Astrocyte (in vitro differentiated cells and primary cell): ENCODE results near the gene CHDH. TPM values are rescaled to one million over a fixed set of nuclear protein-coding genes. Genes with fewer than 3 reads are reported as not detected.

Experiments used
- DNase-seq: peaks from one replicate; pipeline ENCODE4 v3.0.0-alpha.2; 2010; ENCODE audit warnings: low read depth
- FAIRE-seq: peaks from 2 replicates; lab custom pipeline; 2011; peaks lifted over from hg19 to GRCh38; lab: Jason Lieb, UNC
- H2AFZ ChIP-seq: 2 replicates; pipeline ENCODE4 v1.6.0; 2012; ENCODE audit warnings: low read depth, low read length, inconsistent platforms
- H3K27ac ChIP-seq: 2 replicates; pipeline ENCODE4 v1.5.1; 2011; ENCODE audit warnings: low read depth, low read length, inconsistent platforms
- H3K27me3 ChIP-seq: 2 replicates; pipeline ENCODE4 v1.6.0; 2011; ENCODE audit warnings: low read length, inconsistent platforms; ENCODE audit not compliant: insufficient read depth
- H3K36me3 ChIP-seq: 2 replicates; pipeline ENCODE4 v1.5.1; 2011; ENCODE audit warnings: low read length, inconsistent platforms; ENCODE audit not compliant: insufficient read depth
- H3K4me1 ChIP-seq: 2 replicates; pipeline ENCODE4 v1.5.1; 2011; ENCODE audit warnings: low read length, inconsistent platforms; ENCODE audit not compliant: insufficient read depth
- H3K4me2 ChIP-seq: 2 replicates; pipeline ENCODE4 v1.6.0; 2012; ENCODE audit warnings: low read length, inconsistent platforms
- H3K4me3 ChIP-seq: 2 replicates; pipeline ENCODE4 v1.5.1; 2011; ENCODE audit warnings: low read depth, mild to moderate bottlenecking, low read length, inconsistent platforms; ENCODE audit not compliant: insufficient read depth
- H3K79me2 ChIP-seq: 2 replicates; pipeline ENCODE4 v1.6.0; 2012; ENCODE audit warnings: mild to moderate bottlenecking, low read length, inconsistent platforms; ENCODE audit not compliant: insufficient read depth
- H3K9ac ChIP-seq: 2 replicates; pipeline ENCODE4 v1.6.0; 2012; ENCODE audit warnings: mild to moderate bottlenecking, low read length, inconsistent platforms
- H3K9me3 ChIP-seq: 2 replicates; pipeline ENCODE4 v1.5.1; 2012; ENCODE audit warnings: low read depth, mild to moderate bottlenecking, low read length, inconsistent platforms; ENCODE audit not compliant: insufficient read depth
- H4K20me1 ChIP-seq: 2 replicates; pipeline ENCODE4 v1.6.0; 2012; ENCODE audit warnings: low read length, inconsistent platforms; ENCODE audit not compliant: insufficient read depth
- H3K27ac Mint-ChIP-seq: one replicate; pipeline ENCODE4 v1.8.0; 2021; ENCODE audit warnings: mild to moderate bottlenecking, mixed read lengths; ENCODE audit not compliant: unreplicated experiment
- H3K27me3 Mint-ChIP-seq: one replicate; pipeline ENCODE4 v1.8.0; 2021; ENCODE audit warnings: low read depth, mixed read lengths; ENCODE audit not compliant: unreplicated experiment
- H3K36me3 Mint-ChIP-seq: one replicate; pipeline ENCODE4 v1.8.0; 2021; ENCODE audit warnings: low read depth, mixed read lengths; ENCODE audit not compliant: unreplicated experiment
- H3K4me1 Mint-ChIP-seq: one replicate; pipeline ENCODE4 v1.8.0; 2021; ENCODE audit warnings: low read depth, mixed read lengths; ENCODE audit not compliant: unreplicated experiment
- H3K4me3 Mint-ChIP-seq: one replicate; pipeline ENCODE4 v1.8.0; 2021; ENCODE audit warnings: mild to moderate bottlenecking, moderate library complexity, mixed read lengths; ENCODE audit not compliant: unreplicated experiment
- H3K9me3 Mint-ChIP-seq: one replicate; pipeline ENCODE4 v1.8.0; 2021; ENCODE audit warnings: mild to moderate bottlenecking, mixed read lengths; ENCODE audit not compliant: unreplicated experiment
- EZH2 ChIP-seq: IDR thresholded peaks from 2 replicates; pipeline ENCODE4 v1.6.1; 2012; ENCODE audit warnings: mild to moderate bottlenecking, low read length, inconsistent platforms; ENCODE audit not compliant: insufficient read depth
- total RNA-seq: library from RNA; stranded (reverse); gene quantifications from 2 replicates; pipeline ENCODE4 v1.2.1, GENCODE V29; 2021
- TF ChIP-seq, protein P1 (sequence below): IDR thresholded peaks from 2 replicates; pipeline ENCODE4 v1.5.1; 2011; ENCODE audit warnings: low read depth, mild to moderate bottlenecking, inconsistent platforms, low read length, moderate library complexity; ENCODE audit not compliant: insufficient read depth

CHDH gene
- total RNA-seq, 1 donor from 2014 or later = 0.48 TPM

- TF ChIP-seq EZH2 = no peak
- TF ChIP-seq, protein P1, sequence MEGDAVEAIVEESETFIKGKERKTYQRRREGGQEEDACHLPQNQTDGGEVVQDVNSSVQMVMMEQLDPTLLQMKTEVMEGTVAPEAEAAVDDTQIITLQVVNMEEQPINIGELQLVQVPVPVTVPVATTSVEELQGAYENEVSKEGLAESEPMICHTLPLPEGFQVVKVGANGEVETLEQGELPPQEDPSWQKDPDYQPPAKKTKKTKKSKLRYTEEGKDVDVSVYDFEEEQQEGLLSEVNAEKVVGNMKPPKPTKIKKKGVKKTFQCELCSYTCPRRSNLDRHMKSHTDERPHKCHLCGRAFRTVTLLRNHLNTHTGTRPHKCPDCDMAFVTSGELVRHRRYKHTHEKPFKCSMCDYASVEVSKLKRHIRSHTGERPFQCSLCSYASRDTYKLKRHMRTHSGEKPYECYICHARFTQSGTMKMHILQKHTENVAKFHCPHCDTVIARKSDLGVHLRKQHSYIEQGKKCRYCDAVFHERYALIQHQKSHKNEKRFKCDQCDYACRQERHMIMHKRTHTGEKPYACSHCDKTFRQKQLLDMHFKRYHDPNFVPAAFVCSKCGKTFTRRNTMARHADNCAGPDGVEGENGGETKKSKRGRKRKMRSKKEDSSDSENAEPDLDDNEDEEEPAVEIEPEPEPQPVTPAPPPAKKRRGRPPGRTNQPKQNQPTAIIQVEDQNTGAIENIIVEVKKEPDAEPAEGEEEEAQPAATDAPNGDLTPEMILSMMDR = no peak
- Histone ChIP-seq H3K4me1 (no peaks in the 10 kb centered on the region), H3K79me2 (no peaks in the 10 kb centered on the region), H3K27me3 (no peaks in the 10 kb centered on the region), H3K27ac (no peak overlapping the region), H3K4me3 (no peak overlapping the region), H3K9me3 (no peaks in the 10 kb centered on the region), H2AFZ (no peak overlapping the region), H4K20me1 (no peaks in the 10 kb centered on the region), H3K9ac (no peak overlapping the region), H3K4me2 (no peak overlapping the region), H3K36me3 (no peaks in the 10 kb centered on the region)
- H3K9me3 Mint-ChIP-seq = no peaks in the 10 kb centered on the region
- DNase-seq (no peak), FAIRE-seq (no peak)
- no peaks in the 10 kb centered on the region for H3K27me3 Mint-ChIP-seq
- H3K36me3 Mint-ChIP-seq = no peaks in the 10 kb centered on the region
- H3K4me3 Mint-ChIP-seq = no peak overlapping the region
- H3K4me1 Mint-ChIP-seq = no peaks in the 10 kb centered on the region
- H3K27ac Mint-ChIP-seq = no peak overlapping the region
Measured at GRCh38 chr3:53833700-53834099, 12.5 kb downstream of the CHDH start.

- H3K9ac ChIP-seq = no peak overlapping the region
- no peaks in the 10 kb centered on the region for H3K79me2 ChIP-seq
- no peaks in the 10 kb centered on the region for H3K4me1 ChIP-seq
- H3K36me3 ChIP-seq = no peaks in the 10 kb centered on the region
- H3K27me3 ChIP-seq = no peaks in the 10 kb centered on the region
- DNase-seq (no peak), FAIRE-seq (no peak)
- H3K27me3 Mint-ChIP-seq = no peaks in the 10 kb centered on the region
- H3K36me3 Mint-ChIP-seq = no peaks in the 10 kb centered on the region
- H3K9me3 Mint-ChIP-seq = no peaks in the 10 kb centered on the region
- H3K27ac Mint-ChIP-seq = no peak overlapping the region
- H3K4me1 Mint-ChIP-seq = no peaks in the 10 kb centered on the region
- TF ChIP-seq EZH2 = no peak
- TF ChIP-seq, protein P1 = no peak
- H3K4me3 ChIP-seq = no peak overlapping the region
- H2AFZ ChIP-seq = no peak overlapping the region
- no peak overlapping the region for H3K4me3 Mint-ChIP-seq
- no peaks in the 10 kb centered on the region for H3K9me3 ChIP-seq
- no peak overlapping the region for H3K27ac ChIP-seq
- no peak overlapping the region for H3K4me2 ChIP-seq
- no peaks in the 10 kb centered on the region for H4K20me1 ChIP-seq
Measured at GRCh38 chr3:53833053-53833645, 13.1 kb downstream of the CHDH start.

GRCh38 chr3:53830944-53831343 is 15.3 kb downstream of the CHDH start:
- Mint-ChIP-seq H3K4me1 (peaks cover 4% of the 10 kb centered on the region), H3K27ac (no peak overlapping the region), H3K9me3 (no peaks in the 10 kb centered on the region), H3K4me3 (no peak overlapping the region), H3K27me3 (no peaks in the 10 kb centered on the region), H3K36me3 (no peaks in the 10 kb centered on the region)
- DNase-seq (no peak), FAIRE-seq (no peak)
- no peaks in the 10 kb centered on the region for H3K27me3 ChIP-seq
- no peak overlapping the region for H3K4me2 ChIP-seq
- no peaks in the 10 kb centered on the region for H3K4me1 ChIP-seq
- H3K79me2 ChIP-seq = no peaks in the 10 kb centered on the region
- H3K4me3 ChIP-seq = no peak overlapping the region
- no peaks in the 10 kb centered on the region for H3K36me3 ChIP-seq
- no peak overlapping the region for H2AFZ ChIP-seq
- no peaks in the 10 kb centered on the region for H4K20me1 ChIP-seq
- H3K27ac ChIP-seq = no peak overlapping the region
- no peak for TF ChIP-seq EZH2
- TF ChIP-seq, protein P1 = no peak
- H3K9me3 ChIP-seq = no peaks in the 10 kb centered on the region
- no peak overlapping the region for H3K9ac ChIP-seq
